IPS-18a (cell line): Measurements from ENCODE around the gene CTAGE1.

Experiments used
- H3K27ac ChIP-seq: one replicate; pipeline ENCODE4 v1.5.1; 2013; ENCODE audit warnings: low read length
- H3K27me3 ChIP-seq: one replicate; pipeline ENCODE4 v1.6.1; 2013; ENCODE audit warnings: mild to moderate bottlenecking, low read length; ENCODE audit not compliant: control insufficient read depth, insufficient read depth
- H3K36me3 ChIP-seq: one replicate; pipeline ENCODE4 v1.6.1; 2013; ENCODE audit warnings: low read depth, low read length; ENCODE audit not compliant: control insufficient read depth
- H3K4me1 ChIP-seq: one replicate; pipeline ENCODE4 v1.6.1; 2013; ENCODE audit warnings: low read depth, low read length; ENCODE audit not compliant: control insufficient read depth
- H3K4me3 ChIP-seq: one replicate; pipeline ENCODE4 v1.5.1; 2013; ENCODE audit warnings: low read length
- H3K9ac ChIP-seq: one replicate; pipeline ENCODE4 v1.6.1; 2013; ENCODE audit warnings: mild to moderate bottlenecking, low read length, moderate library complexity
- H3K9me3 ChIP-seq: one replicate; pipeline ENCODE4 v1.6.1; 2013; ENCODE audit warnings: low read depth, low read length; ENCODE audit not compliant: control insufficient read depth

The CTAGE1 gene

DNA sequence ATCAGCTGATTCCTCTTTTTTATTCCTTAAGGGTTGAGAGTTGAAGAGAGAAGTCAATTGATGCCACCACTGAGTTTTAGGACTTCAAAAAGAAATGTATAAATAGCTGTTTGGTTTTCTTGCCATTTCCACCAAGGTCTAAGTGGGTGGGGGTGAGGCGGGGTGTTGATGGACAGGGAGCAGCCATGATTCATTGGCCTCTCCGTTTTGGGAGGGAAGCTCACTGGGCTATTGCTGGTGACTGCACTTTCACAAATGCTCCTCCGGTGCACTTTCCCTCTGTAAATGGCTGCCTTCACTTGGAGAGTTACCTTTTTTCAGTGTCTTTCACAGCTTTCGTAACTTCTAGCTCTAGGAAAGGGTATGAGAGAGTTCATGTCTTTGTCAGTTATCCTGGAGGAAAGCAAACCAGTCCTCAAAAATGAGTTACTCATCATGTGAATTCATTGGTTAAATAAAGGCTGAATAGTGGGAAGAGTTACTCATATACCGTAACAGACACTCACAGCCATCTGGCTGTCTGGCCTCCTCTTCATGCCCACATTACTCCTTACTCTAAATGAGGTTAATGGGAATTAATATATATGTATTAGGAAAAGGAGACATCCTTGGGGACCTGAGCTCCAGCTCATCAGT is 17.4 kb upstream of the CTAGE1 start:
- no peak overlapping the region for H3K27ac ChIP-seq
- no peak overlapping the region for H3K4me3 ChIP-seq
- H3K9ac ChIP-seq: no peak overlapping the region
- no peaks in the 10 kb centered on the region for H3K4me1 ChIP-seq
- no peaks in the 10 kb centered on the region for H3K27me3 ChIP-seq
- H3K36me3 ChIP-seq: no peaks in the 10 kb centered on the region
- H3K9me3 ChIP-seq: no peaks in the 10 kb centered on the region

DNA sequence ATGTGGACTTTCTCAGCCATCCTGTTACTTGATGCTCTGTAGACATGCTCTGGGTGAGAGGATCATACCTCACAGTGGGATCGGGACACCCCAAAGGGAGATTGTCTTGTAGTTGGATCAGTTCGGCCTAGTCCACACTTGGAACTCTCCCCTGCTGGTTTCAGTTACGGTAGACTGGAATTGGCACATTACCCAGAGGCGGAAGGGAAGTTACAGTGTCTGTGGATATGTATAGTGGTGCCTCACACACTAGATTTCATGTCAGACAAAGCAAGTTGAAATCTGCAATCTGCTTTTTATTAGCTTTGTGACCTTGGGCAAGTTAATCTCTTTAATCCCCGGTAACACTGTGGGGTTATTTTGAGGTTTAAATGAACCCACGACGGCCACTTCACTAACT is 16.2 kb upstream of the CTAGE1 start:
- Histone ChIP-seq H3K27me3 (no peaks in the 10 kb centered on the region), H3K27ac (no peak overlapping the region), H3K36me3 (no peaks in the 10 kb centered on the region), H3K9me3 (no peaks in the 10 kb centered on the region), H3K4me3 (no peak overlapping the region), H3K4me1 (no peaks in the 10 kb centered on the region), H3K9ac (no peak overlapping the region)

DNA sequence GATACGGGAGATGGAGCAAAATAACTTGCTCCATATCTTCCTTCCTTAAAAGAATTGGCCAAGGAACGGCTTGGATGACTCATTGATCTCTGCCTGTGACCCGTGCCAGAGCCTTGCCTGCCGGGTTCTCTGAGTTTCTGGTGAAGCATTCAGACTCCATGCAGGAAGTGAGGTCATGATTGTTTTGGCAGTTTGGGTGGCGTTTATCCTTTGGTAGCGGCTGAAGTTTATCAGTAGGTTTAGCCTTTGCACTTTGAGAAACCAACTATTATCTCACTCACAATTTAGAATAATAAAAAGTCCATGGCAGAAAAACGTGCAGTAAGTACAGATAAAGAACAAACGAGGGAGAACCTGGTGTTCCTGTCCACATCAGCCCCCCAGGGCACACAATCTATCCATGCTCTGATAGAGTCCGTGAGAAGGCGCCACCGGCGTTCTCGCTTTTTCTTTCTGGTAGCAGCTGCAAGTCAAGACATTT is 15.0 kb upstream of the CTAGE1 start:
- no peak overlapping the region for H3K4me3 ChIP-seq
- H3K36me3 ChIP-seq: no peaks in the 10 kb centered on the region
- H3K9ac ChIP-seq: no peak overlapping the region
- no peaks in the 10 kb centered on the region for H3K9me3 ChIP-seq
- no peaks in the 10 kb centered on the region for H3K27me3 ChIP-seq
- H3K27ac ChIP-seq: no peak overlapping the region
- H3K4me1 ChIP-seq: no peaks in the 10 kb centered on the region

DNA sequence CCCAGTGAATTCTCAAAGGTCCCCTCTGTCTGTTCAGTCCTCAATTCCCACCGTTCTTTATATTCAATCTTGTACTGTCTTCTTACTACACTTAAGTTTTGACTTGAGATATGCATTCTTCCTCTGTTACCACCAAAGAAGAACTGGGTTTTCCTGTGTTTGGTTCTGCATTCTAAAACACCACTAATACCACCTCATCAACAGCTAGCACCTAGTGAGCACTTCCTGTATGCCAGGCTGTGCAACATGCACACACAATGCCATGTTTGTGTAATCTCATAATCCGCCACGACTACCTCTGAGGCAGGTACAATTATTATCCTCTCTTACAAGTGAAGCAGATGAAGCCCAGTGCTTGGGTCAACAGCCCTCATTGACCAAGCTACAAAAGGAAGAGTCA is 11.8 kb upstream of the CTAGE1 start:
- H3K9me3 ChIP-seq: no peaks in the 10 kb centered on the region

DNA sequence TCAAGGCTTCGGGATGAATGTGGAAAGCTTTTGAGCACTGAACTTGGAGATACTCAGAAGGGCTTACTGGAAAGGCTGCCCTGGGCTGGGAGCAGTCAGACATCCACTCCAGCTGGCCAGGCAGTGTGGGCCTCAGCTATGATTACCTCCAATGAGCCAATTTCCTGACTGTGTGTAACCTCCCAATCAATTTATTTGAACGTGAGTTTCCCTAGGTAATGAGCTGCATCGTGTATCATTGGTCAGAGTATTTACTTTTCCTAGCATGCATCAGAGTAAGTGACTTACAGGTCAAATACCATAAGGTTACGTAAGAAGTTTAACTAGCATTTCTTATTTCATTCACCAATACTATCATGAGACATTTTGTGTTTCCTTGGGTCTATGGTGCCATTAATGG is 11.0 kb upstream of the CTAGE1 start:
- Histone ChIP-seq H3K36me3 (no peaks in the 10 kb centered on the region), H3K27me3 (no peaks in the 10 kb centered on the region), H3K27ac (no peak overlapping the region), H3K4me1 (no peaks in the 10 kb centered on the region), H3K9ac (no peak overlapping the region), H3K9me3 (no peaks in the 10 kb centered on the region), H3K4me3 (no peak overlapping the region)

More for the DNA sequence above, 11.8 kb upstream of the CTAGE1 start:
- H3K27ac ChIP-seq: no peak overlapping the region
- H3K4me1 ChIP-seq: no peaks in the 10 kb centered on the region
- no peaks in the 10 kb centered on the region for H3K36me3 ChIP-seq
- no peak overlapping the region for H3K9ac ChIP-seq
- no peaks in the 10 kb centered on the region for H3K27me3 ChIP-seq
- H3K4me3 ChIP-seq: no peak overlapping the region

DNA sequence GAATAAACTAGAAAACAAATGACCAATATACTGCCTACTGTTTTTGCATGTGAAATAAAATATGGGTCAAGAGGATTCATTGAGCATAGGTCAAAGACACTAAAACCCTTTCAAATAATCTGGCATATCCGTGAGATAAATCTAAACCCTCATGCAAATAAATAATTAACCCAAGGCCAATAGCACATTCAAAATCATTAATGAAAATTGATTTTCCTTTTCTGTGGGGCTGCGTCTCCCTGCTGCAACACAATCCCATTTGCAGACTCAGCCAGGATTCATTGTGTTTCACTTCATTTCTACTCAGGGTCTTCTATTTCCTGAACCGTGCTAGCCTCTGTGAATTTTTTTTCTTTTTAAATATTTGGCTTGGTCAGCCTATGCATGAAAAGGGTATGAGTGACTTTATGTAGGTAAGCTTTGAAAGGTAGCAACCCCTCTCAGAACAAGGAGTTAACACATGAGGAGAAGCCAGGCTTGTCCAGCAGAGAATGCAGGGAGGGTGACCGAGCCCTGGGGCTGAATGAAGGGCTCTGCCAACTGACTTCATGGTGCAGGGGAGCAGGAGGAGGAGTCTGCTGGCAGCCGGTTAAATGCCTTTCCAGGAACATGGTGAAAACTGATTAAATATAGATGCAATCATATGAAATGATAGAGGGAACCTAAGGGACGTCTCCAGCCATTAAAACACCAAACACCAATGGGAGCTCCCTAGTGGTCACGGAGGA is 10.3 kb upstream of the CTAGE1 start:
- Histone ChIP-seq H3K27me3 (no peaks in the 10 kb centered on the region), H3K9ac (no peak overlapping the region), H3K36me3 (no peaks in the 10 kb centered on the region), H3K4me3 (no peak overlapping the region), H3K4me1 (no peaks in the 10 kb centered on the region), H3K27ac (no peak overlapping the region), H3K9me3 (no peaks in the 10 kb centered on the region)

DNA sequence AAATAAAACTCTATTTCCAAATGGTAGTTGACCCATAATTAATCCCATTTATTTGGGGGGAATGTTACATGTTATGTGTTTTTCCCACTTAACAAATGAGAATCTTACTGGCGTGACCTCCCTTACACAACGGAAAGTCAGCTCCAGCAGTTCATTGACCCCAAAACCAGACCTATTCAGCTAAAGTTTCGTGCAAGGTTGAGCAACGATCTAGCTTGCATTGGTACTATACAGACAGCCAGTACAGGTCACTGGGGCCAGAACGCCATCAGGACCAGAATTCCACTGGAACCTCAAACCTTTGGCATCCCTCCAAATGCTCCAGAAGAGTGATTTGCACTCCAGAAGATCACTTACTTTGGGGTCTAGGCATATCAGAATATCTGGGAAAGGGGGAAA is 6.8 kb upstream of the CTAGE1 start:
- no peak overlapping the region for H3K27ac ChIP-seq
- no peaks in the 10 kb centered on the region for H3K36me3 ChIP-seq
- no peaks in the 10 kb centered on the region for H3K9me3 ChIP-seq
- H3K27me3 ChIP-seq: no peaks in the 10 kb centered on the region
- H3K4me1 ChIP-seq: no peaks in the 10 kb centered on the region
- no peak overlapping the region for H3K9ac ChIP-seq
- H3K4me3 ChIP-seq: no peak overlapping the region

DNA sequence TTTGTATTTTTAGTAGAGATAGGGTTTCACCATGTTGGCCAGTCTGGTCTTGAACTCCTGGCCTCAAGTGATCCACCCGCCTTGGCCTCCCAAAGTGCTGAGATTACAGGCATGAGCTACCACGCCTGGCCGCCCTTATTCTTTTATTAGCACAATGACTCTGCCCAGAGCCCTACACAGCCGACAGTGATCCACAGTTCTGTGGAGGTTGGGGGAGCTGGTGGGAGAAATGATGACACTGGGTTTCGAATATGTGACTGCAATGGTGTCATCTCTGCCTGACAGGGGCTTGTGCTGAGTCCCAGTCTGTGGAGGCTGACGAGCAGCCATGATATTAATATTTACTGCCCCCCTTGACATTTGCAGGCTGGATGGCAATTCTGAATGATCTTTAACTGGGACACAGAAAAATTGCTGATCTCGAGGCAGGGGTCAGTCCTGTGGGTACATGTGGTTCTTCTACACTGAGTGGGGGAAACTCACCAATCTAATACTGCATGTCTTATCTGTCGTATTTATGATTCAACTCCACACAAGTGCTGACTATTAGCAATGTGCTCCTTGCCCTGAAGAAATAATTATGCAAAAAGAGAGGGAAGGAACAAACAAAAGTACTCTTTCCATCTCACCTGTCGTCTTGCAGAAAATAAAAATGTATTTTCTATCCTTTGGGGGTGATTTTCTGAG is 6.3 kb upstream of the CTAGE1 start:
- no peaks in the 10 kb centered on the region for H3K4me1 ChIP-seq
- H3K27me3 ChIP-seq: no peaks in the 10 kb centered on the region
- H3K36me3 ChIP-seq: no peaks in the 10 kb centered on the region
- H3K4me3 ChIP-seq: no peak overlapping the region
- H3K9me3 ChIP-seq: no peaks in the 10 kb centered on the region
- H3K27ac ChIP-seq: no peak overlapping the region
- H3K9ac ChIP-seq: no peak overlapping the region

DNA sequence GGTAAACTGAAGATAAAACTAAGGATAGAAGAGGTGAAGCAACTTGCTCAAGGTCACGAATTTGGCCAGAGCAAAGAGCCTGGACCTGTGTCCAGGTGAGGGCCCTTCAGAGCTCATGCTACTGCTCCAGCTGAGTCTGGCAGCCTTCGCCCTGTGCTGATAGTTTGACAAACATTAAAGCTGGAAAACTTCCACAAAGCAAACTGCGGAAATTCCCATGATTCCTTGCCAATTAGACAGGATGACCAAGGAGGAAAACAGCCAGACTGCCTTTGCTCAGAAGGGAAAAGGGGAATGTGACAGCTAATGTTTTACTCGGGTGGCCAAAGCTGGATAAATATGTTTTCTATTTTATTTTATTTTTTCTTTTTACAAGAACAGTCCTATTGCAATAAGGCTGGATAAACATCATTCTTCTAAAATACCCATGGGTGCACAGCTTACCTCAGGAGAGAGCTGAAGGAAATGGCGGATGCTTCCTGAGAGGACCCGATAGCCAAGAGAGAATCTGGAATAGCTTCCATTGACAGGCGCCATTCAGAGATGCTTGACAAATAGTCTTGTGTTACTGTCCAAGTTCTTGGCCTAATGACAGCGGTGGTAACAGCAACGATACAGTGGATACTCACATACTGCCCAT is 5.3 kb upstream of the CTAGE1 start:
- Histone ChIP-seq H3K4me3 (no peak overlapping the region), H3K27ac (no peak overlapping the region), H3K27me3 (no peaks in the 10 kb centered on the region), H3K9me3 (no peaks in the 10 kb centered on the region), H3K4me1 (no peaks in the 10 kb centered on the region), H3K36me3 (no peaks in the 10 kb centered on the region), H3K9ac (no peak overlapping the region)

DNA sequence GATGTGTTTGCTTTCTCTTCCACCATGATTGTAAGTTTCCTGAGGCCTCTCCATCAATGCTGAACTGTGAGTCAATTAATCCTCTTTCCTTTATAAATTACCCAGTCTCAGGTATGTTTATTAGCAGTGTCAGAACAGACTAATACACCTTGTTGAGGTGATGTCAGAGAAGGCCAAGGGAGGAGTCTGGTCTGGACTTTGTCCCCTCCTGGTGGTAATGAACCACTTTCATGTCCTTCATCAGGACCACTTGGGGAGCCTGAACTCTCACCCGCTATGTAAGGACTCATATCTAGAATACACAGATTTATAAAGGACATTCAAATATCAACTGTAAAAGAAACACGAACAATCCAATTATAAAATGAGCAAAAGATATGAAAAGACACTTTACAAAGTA is 2.9 kb upstream of the CTAGE1 start:
- Histone ChIP-seq H3K9me3 (no peaks in the 10 kb centered on the region), H3K36me3 (no peaks in the 10 kb centered on the region), H3K27me3 (no peaks in the 10 kb centered on the region), H3K9ac (no peak overlapping the region), H3K4me3 (no peak overlapping the region), H3K27ac (no peak overlapping the region), H3K4me1 (no peaks in the 10 kb centered on the region)

DNA sequence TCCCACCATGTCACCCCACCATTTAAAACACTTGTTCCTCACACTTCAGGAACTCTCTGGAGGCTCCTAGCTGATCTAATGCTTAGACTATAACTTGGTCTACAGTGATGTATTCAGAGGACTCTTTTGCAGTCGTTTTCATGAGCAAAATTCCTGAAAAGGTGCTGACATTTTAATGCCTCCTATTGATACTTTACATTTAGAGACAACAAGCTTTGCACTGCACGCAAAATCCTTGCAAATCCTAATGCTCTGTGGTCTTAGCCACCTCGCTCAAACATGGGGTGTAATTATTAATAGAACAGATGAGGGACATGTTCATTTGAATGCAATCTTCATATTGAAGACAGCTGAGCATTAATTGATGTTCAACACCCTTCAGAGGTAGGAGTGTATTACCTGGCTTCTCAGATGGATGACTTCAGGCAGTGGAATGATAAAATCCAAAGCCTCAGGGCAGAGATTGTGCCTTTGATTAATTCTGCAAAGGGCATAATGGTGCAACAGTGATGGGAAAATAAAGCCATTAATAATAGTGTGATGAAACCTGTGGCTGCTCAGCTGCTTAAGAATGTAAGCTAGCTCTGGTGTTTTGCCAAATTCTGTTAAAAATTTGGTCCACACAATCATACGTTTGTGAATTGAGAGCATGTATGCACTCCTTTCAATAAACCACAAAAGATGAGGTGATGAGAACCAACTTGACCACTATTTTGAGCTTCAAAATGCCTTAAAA is 5.4 kb downstream of the CTAGE1 start:
- Histone ChIP-seq H3K9me3 (no peaks in the 10 kb centered on the region), H3K27me3 (no peaks in the 10 kb centered on the region), H3K4me1 (no peaks in the 10 kb centered on the region), H3K27ac (no peak overlapping the region), H3K4me3 (no peak overlapping the region), H3K9ac (no peak overlapping the region), H3K36me3 (no peaks in the 10 kb centered on the region)
